Stromal cell of bone marrow (primary cell): ENCODE results near the gene SULF2.

Source experiments
- DNase-seq: peaks from one replicate; pipeline ENCODE4 v3.0.0-alpha.2; 2012; ENCODE audit warnings: low read depth

SULF2 gene

GRCh38 chr20:47668313-47669151, 116.7 kb downstream of the SULF2 start:
- no peak for DNase-seq

DNA sequence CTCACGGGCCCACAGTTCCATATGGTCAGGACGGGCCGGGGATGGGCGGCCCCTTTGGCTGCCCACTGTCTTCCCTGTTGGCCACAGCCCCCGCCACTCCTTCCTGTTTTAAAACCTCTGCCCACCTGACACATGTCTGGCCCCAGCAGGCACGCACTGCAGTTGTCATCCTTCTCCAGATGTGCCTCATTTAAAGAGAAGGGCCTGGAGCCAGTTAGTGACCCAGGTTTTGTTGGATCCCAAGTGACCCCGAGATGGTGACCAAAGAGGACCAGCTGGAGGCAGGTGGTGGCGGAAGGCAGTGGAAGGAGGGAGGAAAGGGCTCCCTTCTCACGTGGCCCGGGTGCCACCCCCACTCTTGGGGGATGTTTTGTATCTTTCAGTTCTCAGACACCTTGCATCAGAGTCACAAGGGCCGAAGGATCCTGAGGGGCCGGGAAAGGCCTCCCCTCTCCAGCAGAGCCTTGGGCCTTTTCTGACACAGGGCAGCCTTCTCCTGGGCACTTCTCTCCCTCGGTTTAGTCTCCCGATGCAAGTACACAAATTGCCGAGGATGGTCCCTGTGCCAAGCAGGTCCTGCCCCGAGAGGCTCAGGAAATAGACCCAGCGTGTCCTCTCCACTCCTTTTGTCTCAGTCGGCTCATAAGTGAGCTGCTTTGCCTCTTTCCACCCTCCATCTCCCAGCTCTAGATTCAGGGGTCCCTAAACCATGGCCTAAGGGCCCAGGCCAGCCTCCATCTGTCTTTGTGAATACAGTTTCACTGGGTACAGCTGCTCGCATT, 117.6 kb downstream of the SULF2 start:
- no peak for DNase-seq

DNA sequence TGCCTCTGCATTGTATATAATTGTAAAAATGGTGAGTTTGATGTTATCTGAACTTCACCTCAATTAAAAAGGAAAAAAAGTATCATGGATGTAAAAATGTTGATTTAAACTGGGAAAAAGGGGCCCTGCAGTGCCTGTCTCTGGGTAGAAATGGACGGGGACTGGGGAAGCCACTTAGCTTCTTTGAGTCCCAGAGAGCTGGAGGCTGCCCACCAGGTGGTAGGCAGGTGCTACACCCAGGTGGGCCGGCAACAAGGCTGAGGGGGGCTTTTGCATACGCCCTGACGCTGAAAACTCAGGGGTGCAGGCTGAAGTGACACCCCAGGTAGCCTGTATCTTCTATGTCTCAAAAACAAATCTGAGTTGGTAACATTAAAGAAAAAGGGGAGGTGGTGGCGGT, 118.2 kb downstream of the SULF2 start:
- DNase-seq: no peak

DNA sequence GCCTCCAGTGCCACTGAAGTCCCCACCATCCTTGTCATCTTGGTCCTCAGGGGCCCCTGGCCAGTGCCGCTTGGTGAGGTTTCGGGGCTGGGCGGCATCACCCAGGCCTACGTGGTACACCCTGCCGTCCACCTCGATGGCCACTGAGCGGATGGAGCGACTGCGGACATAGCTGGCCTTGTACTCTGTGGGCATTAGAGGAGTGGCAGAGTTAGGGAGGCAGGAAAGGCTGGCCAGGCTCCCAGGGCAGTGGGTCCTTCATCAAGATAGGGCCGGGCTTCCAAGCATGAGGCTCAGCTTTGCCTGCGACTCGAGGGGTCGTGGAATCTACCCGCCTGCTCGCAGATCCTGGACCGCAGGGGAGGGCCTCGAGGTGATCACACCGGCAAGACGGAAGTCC, 119.0 kb downstream of the SULF2 start:
- DNase-seq: no peak

- no peak for DNase-seq
Measured at GRCh38 chr20:47665221-47665991, 119.9 kb downstream of the SULF2 start.

DNA sequence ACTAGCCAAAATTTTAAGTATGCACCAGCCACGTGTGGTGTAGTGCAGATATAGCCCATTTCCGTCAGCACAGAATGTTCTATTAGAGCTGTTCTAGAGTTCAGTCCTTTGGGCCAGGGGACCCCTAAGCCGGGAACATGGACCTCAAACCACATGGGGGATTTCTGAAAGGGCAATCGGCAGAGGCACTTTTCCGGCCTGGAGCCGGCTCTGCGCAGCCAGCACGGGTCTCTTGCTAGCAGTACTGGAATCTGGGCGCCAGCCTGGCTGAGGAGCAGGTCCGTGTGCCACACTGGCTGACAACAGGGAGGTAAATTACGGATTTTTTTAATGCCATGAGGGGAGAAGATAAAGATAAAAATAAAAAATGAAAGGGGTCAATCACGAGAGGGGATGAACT, 120.5 kb downstream of the SULF2 start:
- no peak for DNase-seq

DNA sequence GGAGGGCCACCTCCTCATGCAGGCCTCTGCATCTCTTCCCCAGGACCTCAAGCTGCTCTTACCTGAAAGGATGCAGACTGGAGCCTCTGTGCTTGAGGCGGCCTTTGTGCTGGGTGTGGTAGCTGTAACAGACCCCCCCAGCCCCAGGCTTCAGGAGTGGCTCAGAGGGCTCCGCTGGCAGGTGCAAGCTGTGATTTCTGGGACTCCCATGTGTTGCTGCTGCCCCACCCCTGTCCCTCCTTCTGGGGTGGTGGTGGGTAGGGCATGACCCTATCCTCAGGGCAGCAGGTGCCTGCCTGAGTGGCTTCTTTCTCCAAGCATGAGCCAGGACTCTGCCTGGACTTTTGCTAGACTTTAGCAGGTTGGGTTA, 121.2 kb downstream of the SULF2 start:
- no peak for DNase-seq

DNA sequence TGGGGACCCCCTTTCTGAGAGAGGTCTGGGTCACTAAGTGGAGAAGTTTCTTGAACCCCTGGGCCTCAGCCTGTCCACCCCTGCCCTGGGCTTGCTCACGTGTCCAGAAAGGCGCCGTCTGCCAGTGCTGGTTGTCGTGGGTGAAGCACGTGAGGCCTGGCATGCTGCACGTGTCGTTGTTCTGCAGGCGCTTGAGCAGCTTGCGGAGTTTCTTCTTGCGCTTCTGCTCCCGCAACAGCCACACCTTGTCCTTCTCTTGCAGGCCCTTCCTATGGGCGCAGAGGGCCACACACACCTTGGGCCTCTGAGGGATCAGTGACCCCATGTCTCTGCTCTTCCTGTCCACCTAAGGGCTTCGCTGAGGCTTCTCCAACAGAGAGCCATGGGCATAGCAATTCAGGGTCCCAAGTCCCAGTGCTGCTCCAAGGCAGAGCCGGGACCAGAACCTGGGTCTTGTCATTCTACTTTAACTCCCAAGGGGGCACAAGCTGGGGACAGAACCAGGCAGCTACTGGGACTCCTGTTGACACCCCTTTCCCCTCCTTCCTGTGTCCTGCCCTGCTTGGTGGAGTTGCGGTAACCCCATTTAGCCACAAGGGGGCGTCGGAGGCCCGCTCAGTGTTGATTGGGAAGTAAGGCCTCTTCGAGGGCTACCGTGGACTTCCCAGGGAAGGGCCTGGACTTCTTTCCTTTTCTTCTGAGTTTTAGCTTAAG, 121.8 kb downstream of the SULF2 start:
- peak; percentile 52 for DNase-seq

- DNase-seq: no peak
Measured at GRCh38 chr20:47662483-47663353, 122.6 kb downstream of the SULF2 start.

DNA sequence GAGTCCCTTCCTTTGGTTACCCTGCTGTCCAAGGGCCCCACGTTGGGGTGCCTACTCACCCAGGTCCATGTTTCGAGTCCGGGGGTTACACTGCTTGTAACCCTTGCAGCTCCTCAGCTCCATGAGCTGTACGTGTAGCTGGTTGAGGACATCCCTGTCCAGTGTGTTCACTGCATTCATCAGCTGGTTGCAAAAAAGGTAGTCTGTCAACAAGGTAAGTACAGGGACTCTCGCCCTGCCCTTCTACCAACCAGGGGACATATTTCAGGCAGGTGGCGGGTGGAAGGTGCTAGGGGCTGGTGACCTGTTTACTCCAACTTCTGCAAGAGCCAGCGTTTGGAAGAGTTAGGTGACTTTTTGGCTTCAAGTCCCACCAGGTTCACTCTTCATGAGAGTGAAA, 123.6 kb downstream of the SULF2 start:
- DNase-seq: no peak

DNA sequence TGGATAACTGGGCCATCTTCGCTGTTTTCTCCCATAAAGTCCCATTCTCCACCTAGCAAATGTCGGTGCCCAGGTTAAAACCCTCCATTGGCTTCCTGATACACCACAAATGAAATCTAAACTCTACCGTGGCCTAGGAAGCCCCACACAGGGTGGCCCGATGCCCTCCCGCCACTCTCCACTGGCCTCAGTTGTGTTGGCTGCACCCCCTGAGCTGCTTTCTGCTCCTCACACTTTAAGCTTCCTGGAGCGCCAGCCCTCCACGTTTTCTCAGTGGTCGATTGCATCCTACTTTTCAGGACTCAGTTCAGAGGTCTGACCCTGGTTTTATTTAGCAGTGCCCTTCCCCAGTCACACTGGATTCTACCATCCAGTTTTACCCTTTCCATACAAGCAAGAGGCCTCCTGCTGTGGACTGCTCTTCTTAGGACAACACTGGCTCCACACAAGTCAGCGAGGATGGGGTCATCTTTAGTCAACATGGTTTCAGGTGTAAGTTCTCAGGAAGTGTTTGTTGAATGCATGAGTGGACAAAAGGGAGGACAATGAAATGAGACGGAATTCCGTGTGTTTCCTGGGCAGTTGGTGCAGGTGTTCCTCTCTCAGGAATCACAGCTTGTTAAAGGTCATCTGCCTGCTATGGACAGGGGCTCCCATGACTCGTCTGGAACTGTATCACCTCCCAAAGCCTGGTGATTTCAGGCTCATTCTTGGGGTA, 124.1 kb downstream of the SULF2 start:
- no peak for DNase-seq

DNA sequence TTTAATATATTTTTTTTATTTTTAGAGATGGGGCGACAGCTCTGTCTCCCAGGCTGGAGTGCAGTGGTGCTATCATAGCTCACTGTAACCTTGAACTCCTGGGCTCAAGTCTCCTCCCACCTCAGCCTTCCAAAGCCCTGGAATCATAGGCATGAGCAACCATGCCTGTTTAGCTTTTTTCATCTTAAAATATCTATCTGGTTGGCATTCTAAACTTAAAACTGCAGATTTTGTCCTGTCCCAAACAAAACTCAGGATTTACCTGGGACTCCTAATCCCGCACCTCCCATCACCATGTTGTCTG, 124.7 kb downstream of the SULF2 start:
- no peak for DNase-seq

GRCh38 chr20:47659904-47660601, 125.2 kb downstream of the SULF2 start:
- no peak for DNase-seq

DNA sequence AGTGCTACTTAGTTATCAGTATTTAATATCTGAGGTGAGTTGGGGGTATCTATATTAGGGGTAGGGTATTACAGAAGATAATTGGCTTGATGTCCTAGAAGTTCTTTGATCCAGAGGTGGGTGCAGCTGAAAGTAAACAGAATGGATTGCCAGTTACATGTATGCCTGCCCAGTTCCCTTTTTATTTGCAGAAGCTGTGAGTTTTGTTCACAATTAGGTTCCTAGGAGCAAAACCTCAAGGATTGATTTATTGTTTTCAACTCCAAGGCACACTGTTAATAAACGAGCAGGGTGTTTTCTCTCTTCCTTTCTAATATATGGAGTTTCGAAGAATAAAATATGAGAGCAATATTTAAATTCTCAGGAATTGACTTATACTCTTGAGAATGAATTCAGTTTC, 129.0 kb downstream of the SULF2 start:
- no peak for DNase-seq

GRCh38 chr20:47655635-47656034, 129.6 kb downstream of the SULF2 start:
- no peak for DNase-seq

DNA sequence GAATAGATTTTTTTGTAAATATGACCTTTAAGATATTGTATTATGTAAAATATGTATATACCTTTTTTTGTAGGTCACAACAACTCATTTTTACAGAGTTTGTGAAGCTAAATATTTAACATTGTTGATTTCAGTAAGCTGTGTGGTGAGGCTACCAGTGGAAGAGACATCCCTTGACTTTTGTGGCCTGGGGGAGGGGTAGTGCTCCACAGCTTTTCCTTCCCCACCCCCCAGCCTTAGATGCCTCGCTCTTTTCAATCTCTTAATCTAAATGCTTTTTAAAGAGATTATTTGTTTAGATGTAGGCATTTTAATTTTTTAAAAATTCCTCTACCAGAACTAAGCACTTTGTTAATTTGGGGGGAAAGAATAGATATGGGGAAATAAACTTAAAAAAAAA, 130.9 kb downstream of the SULF2 start:
- DNase-seq: no peak

DNA sequence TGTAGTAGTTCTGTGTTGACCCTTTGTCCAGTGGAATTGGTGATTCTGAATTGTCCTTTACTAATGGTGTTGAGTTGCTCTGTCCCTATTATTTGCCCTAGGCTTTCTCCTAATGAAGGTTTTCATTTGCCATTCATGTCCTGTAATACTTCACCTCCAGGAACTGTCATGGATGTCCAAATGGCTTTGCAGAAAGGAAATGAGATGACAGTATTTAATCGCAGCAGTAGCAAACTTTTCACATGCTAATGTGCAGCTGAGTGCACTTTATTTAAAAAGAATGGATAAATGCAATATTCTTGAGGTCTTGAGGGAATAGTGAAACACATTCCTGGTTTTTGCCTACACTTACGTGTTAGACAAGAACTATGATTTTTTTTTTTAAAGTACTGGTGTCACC, 131.4 kb downstream of the SULF2 start:
- DNase-seq: no peak

DNA sequence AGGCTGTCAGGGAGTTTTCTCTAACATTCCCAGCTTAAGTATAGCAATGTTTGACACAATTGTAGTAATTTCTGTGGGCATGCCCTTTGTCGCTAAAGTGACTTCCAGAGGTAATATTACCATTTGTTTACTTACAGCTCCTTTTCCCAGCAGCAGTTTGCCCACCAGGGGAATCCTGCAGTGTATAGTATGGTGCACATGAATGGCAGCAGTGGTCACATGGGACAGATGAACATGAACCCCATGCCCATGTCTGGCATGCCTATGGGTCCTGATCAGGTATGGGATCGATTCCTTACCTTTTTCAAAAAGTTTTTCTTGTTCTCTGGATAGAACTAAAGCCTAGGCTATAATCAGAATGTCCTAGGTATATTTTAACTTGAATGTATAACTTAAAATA, 132.5 kb downstream of the SULF2 start:
- no peak for DNase-seq

DNA sequence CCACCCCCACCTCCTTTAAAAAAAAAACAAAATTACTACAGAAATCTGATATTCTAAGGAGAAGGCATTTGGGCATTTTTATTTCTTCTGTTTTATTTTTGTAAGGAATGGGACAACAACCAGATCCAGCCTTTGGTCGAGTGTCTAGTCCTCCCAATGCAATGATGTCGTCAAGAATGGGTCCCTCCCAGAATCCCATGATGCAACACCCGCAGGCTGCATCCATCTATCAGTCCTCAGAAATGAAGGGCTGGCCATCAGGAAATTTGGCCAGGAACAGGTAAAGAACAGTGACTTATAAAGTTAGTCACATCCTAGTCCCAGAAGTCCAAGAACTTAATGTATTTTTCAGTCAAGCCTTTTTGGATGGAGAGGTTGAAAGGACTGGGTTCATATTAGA, 133.0 kb downstream of the SULF2 start:
- DNase-seq: no peak

GRCh38 chr20:47648943-47649342, 136.3 kb downstream of the SULF2 start:
- DNase-seq: no peak
